ENCODE data around the gene ZBTB32. TPM values are rescaled to one million over a fixed set of nuclear protein-coding genes. Genes with fewer than 3 reads are reported as not detected.

ZBTB32 gene
- total RNA-seq, 3 donors from 2014 or later, result 0.33 TPM; not detected in 2

DNA sequence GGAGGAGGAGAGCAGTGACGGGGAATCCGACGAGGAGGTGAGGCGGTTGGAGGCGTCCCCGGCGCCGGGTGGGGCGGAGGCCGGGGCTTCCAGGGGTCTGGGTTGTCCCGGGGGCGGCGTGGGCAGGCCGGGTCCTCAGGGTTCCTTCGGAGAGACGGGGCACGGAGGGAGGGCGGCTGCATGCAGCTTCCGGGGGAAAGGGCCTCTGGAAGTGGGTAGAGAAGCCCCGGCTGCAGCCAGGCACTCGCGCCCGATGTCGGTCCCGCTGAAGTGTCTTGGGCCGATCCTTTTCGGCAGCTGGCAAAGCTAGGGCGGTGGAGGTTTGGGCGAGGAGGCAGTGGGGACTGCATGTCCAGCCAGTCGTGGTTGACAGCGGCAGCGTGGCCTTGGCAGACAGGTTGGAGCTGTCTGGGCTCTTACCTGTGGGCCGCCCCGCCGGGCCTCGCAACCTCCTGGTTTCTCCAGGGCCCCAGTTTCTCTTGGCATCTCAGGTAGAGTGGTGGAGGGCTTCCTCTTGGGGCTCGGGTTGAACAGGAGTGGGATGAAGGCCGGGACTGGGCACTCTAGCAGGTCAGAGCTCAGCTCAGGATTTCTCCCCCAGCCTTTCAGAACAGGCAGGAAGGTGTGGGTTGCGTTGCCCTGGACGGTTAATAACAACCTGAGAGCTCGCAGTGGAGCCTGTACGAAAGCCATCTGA is 14.1 kb downstream of the ZBTB32 start:
- intact Hi-C loops (cut with DNase I; ENCODE audit: low total_unique reads), result no loop called here
- DNase-seq (ENCODE audit: low spot score in 2 of 2), result no peak

GRCh38 chr19:35719402-35720162 is 15.2 kb downstream of the ZBTB32 start:
- Histone ChIP-seq H3K27me3 (no peaks in the 10 kb centered on the region), H3K27ac (peak overlapping the region; percentile 88 to 93), H3K4me1 (peaks cover 17 to 19% of the 10 kb centered on the region in 2 donors)

More for the DNA sequence above, 14.1 kb downstream of the ZBTB32 start:
- Histone ChIP-seq H3K36me3 (no peaks in the 10 kb centered on the region), H3K27me3 (no peaks in the 10 kb centered on the region), H3K4me3 (peak overlapping the region; percentile 76 to 93 (median 90)), H3K9me3 (no peaks in the 10 kb centered on the region), H3K27ac (peak overlapping the region; percentile 88 to 93), H3K4me1 (peaks cover 17 to 19% of the 10 kb centered on the region in 2 donors)
- TF ChIP-seq POLR2AphosphoS5 (IDR thresholded peaks at IDR 0.05) (no peak), CTCF (IDR thresholded peaks at IDR 0.05) (no peak), POLR2A (IDR thresholded peaks at IDR 0.05) (no peak)

DNA sequence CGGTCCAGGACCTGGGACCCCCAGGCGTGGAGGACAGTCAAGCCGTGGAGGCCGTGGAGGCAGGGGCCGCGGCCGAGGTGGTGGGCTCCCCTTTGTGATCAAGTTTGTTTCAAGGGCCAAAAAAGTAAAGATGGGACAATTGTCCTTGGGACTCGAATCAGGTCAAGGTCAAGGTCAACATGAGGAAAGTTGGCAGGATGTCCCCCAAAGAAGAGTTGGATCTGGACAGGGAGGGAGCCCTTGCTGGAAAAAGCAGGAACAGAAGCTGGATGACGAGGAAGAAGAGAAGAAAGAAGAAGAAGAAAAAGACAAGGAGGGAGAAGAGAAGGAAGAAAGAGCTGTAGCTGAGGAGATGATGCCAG is 15.8 kb downstream of the ZBTB32 start:
- no peak for TF ChIP-seq CTCF (IDR thresholded peaks at IDR 0.05)
- TF ChIP-seq POLR2A (IDR thresholded peaks at IDR 0.05), result no peak
- no peak for TF ChIP-seq POLR2AphosphoS5 (IDR thresholded peaks at IDR 0.05)
- no peaks in the 10 kb centered on the region for H3K9me3 ChIP-seq
- no peaks in the 10 kb centered on the region for H3K27me3 ChIP-seq
- H3K4me3 ChIP-seq, result peak overlapping the region in 1 of 3 donors; percentile 93
- peaks cover 17 to 19% of the 10 kb centered on the region in 2 donors for H3K4me1 ChIP-seq
- peaks cover 8% of the 10 kb centered on the region for H3K36me3 ChIP-seq
- H3K27ac ChIP-seq, result no peak overlapping the region
- no peak for DNase-seq (ENCODE audit: low spot score in 2 of 2)
- intact Hi-C loops (cut with DNase I; ENCODE audit: low total_unique reads), result no loop called here

More at GRCh38 chr19:35719402-35720162, 15.2 kb downstream of the ZBTB32 start:
- DNase-seq (ENCODE audit: low spot score in 2 of 2), result no peak
- intact Hi-C loops (cut with DNase I; ENCODE audit: low total_unique reads), result no loop called here
- H3K4me3 ChIP-seq, result peak overlapping the region in 1 of 3 donors; percentile 93
- no peaks in the 10 kb centered on the region for H3K9me3 ChIP-seq
- peaks cover 4% of the 10 kb centered on the region for H3K36me3 ChIP-seq
- no peak for TF ChIP-seq POLR2AphosphoS5 (IDR thresholded peaks at IDR 0.05)
- no peak for TF ChIP-seq POLR2A (IDR thresholded peaks at IDR 0.05)
- TF ChIP-seq CTCF (IDR thresholded peaks at IDR 0.05), result no peak

DNA sequence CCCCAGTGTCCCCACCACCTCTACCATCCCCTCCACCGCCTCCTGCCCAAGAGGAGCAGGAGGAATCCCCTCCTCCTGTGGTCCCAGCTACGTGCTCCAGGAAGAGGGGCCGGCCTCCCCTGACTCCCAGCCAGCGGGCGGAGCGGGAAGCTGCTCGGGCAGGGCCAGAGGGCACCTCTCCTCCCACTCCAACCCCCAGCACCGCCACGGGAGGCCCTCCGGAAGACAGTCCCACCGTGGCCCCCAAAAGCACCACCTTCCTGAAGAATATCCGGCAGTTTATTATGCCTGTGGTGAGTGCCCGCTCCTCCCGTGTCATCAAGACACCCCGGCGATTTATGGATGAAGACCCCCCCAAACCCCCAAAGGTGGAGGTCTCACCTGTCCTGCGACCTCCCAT is 16.3 kb downstream of the ZBTB32 start:
- Histone ChIP-seq H3K36me3 (peaks cover 8% of the 10 kb centered on the region), H3K9me3 (no peaks in the 10 kb centered on the region), H3K27ac (no peak overlapping the region), H3K27me3 (no peaks in the 10 kb centered on the region), H3K4me1 (peaks cover 13 to 16% of the 10 kb centered on the region in 2 donors), H3K4me3 (no peak overlapping the region)
- no peak for DNase-seq (ENCODE audit: low spot score in 2 of 2)
- TF ChIP-seq POLR2A (IDR thresholded peaks at IDR 0.05) (no peak), CTCF (IDR thresholded peaks at IDR 0.05) (no peak), POLR2AphosphoS5 (IDR thresholded peaks at IDR 0.05) (no peak)
- intact Hi-C loops (cut with DNase I; ENCODE audit: low total_unique reads), result no loop called here

DNA sequence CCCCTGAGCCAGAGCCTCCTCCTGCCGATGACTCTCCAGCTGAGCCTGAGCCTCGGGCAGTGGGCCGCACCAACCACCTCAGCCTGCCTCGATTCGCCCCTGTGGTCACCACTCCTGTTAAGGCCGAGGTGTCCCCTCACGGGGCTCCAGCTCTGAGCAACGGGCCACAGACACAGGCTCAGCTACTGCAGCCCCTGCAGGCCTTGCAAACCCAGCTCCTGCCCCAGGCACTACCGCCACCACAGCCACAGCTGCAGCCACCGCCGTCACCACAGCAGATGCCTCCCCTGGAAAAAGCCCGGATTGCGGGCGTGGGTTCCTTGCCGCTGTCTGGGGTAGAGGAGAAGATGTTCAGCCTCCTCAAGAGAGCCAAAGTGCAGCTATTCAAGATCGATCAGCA is 17.0 kb downstream of the ZBTB32 start:
- no peaks in the 10 kb centered on the region for H3K27me3 ChIP-seq
- no peak overlapping the region for H3K4me3 ChIP-seq
- no peak overlapping the region for H3K27ac ChIP-seq
- peaks cover 8% of the 10 kb centered on the region for H3K36me3 ChIP-seq
- intact Hi-C loops (cut with DNase I; ENCODE audit: low total_unique reads), result no loop called here
- H3K4me1 ChIP-seq, result peaks cover 9 to 11% of the 10 kb centered on the region in 2 donors
- no peak for TF ChIP-seq POLR2AphosphoS5 (IDR thresholded peaks at IDR 0.05)
- no peak for TF ChIP-seq CTCF (IDR thresholded peaks at IDR 0.05)
- TF ChIP-seq POLR2A (IDR thresholded peaks at IDR 0.05), result no peak
- DNase-seq (ENCODE audit: low spot score in 2 of 2), result no peak
- H3K9me3 ChIP-seq, result no peaks in the 10 kb centered on the region

All from breast epithelium (tissue), 4 donors.